Hematopoietic multipotent progenitor cell (in vitro differentiated cells): ENCODE data around the gene RPS8. TPM values are rescaled to one million over a fixed set of nuclear protein-coding genes. Genes with fewer than 3 reads are reported as not detected.
"Not testable (repeated sequence)": the region's sequence is repeated elsewhere in the genome, so short reads cannot be mapped to it uniquely, and the experiment has no call there.

Source experiments
- DNase-seq, 3 donors: peaks; one replicate each; pipeline ENCODE4 v3.0.0-alpha.2; 2011 to 2015; ENCODE audit warnings: low read depth in 2 of 3, low spot score in 2 of 3
- total RNA-seq: library from RNA; depleted of rRNA; stranded (reverse); fragments of >200 nt; gene quantifications from one replicate; pipeline ENCODE4 v1.2.3, GENCODE V29; 2012

The RPS8 gene
- total RNA-seq, 1 donor = 3,219 TPM

- DNase-seq = no peak
Observed at GRCh38 chr1:44778705-44779576, 3.6 kb downstream of the RPS8 start.

- DNase-seq = no peak
Observed at GRCh38 chr1:44780583-44781121, 5.3 kb downstream of the RPS8 start.

- DNase-seq = no peak
Observed at GRCh38 chr1:44783697-44784093, 8.4 kb downstream of the RPS8 start.

GRCh38 chr1:44784094-44785028 lies 9.0 kb downstream of the RPS8 start:
- peak in 1 of 3 donors; percentile 33 for DNase-seq

GRCh38 chr1:44785029-44785380 lies 9.7 kb downstream of the RPS8 start:
- no peak for DNase-seq

- DNase-seq = no peak
Observed at GRCh38 chr1:44785501-44786137, 10.3 kb downstream of the RPS8 start.

GRCh38 chr1:44786138-44786840 lies 10.9 kb downstream of the RPS8 start:
- peak; percentile 74 to 75 (median 75) for DNase-seq

- DNase-seq = no peak
Observed at GRCh38 chr1:44786841-44787426, 11.6 kb downstream of the RPS8 start.

- DNase-seq = no peak
Observed at GRCh38 chr1:44787506-44787905, 12.2 kb downstream of the RPS8 start.

- DNase-seq = no peak
Observed at GRCh38 chr1:44788120-44788860, 12.9 kb downstream of the RPS8 start, which contains the start of gene BEST4. Gene BEST4, minus strand, starts transcription at chr1:44788170. Its CDS starts 465 bp downstream, at chr1:44787705.

- no peak for DNase-seq
Observed at GRCh38 chr1:44790968-44791801, 15.8 kb downstream of the RPS8 start.

- DNase-seq = no peak
Observed at GRCh38 chr1:44792736-44793502, 17.6 kb downstream of the RPS8 start.

- not testable (repeated sequence) for DNase-seq
Observed at GRCh38 chr1:44797886-44798285, 22.5 kb downstream of the RPS8 start.

- DNase-seq = no peak
Observed at GRCh38 chr1:44798481-44799365, 23.4 kb downstream of the RPS8 start.

- peak; percentile 98 for DNase-seq
Observed at GRCh38 chr1:44799770-44800584, 24.6 kb downstream of the RPS8 start, which contains the start of gene PLK3. Gene PLK3, plus strand, starts transcription at chr1:44800377. Its CDS starts 87 bp downstream, at chr1:44800464.
